Forelimb muscle (tissue), 1 donor: ENCODE results near the gene PSORS1C1. TPM values are rescaled to one million over a fixed set of nuclear protein-coding genes. Genes with fewer than 3 reads are reported as not detected.
"Not testable (repeated sequence)": the region's sequence is repeated elsewhere in the genome, so short reads cannot be mapped to it uniquely, and the experiment has no call there.

Source experiments
- DNase-seq: peaks from one replicate; pipeline ENCODE4 v3.0.0-alpha.2; 2013; ENCODE audit warnings: low read depth
- polyA plus RNA-seq: library from polyadenylated mRNA; unstranded; fragments of 120-200 nt; gene quantifications from one replicate; pipeline ENCODE4 v1.2.1, GENCODE V29; 2013; ENCODE audit not compliant: insufficient read length

PSORS1C1 gene
- polyA plus RNA-seq = 1.7 TPM

GRCh38 chr6:31114541-31114878, at the start of gene PSORS1C1:
Gene PSORS1C1 (plus strand): TSS chr6:31114800. CDS start chr6:31129633, 14,833 bp downstream.
- DNase-seq = no peak

- DNase-seq = no peak
Observed at GRCh38 chr6:31065556-31065955, 49.0 kb upstream of the PSORS1C1 start.

DNA sequence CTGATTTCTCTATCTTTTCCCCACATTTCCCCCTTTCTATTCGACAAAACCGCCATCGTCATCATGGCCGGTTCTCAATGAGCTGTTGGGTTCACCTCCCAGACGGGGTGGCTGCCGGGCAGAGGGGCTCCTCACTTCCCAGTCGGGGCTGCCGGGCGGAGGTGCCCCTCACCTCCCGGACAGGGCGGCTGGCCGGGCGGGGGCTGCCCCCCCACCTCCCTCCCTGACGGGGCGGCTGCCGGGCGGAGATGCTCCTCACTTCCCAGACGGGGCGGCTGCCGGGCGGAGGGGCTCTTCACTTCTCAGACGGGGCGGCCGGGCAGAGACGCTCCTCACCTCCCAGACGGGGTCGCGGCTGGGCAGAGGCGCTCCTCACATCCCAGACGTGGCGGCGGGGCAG, 47.6 kb upstream of the PSORS1C1 start:
- not testable (repeated sequence) for DNase-seq

- DNase-seq = not testable (repeated sequence)
Observed at GRCh38 chr6:31067891-31068668, 46.5 kb upstream of the PSORS1C1 start.

DNA sequence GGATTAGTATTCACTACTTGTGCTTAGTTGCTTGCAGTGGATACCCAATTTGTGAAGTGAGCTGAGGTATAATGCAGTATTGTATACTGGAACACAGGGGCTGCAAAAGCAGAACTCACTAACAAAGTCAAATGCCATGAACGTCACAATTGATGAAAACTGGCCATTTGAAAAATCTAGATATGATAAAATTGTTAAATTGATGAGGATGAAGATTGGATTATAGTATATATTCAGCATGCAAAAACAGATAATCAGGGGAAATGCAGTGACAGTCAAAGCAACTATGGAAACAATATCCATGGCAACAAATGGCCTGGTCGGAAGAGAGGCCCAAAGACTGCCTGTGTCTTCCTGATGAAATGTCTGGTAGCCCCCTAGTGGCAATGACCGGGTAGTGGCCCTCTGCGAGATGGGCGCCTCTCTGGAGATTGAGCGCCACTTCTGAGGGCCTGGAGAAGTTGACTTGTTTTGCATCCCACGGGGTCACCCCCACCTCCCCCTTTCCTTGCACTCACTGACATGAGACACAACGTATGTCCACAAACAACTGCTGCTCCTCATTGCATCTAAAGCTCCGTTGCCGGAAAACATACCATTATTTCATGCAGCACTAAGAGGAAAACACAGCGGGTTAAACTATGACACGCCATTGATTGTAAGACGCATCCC, 45.8 kb upstream of the PSORS1C1 start:
- DNase-seq = peak; percentile 44

- peak; percentile 38 for DNase-seq
Observed at GRCh38 chr6:31070711-31071197, 43.8 kb upstream of the PSORS1C1 start.

GRCh38 chr6:31074401-31074800, 40.2 kb upstream of the PSORS1C1 start:
- DNase-seq = no peak

DNA sequence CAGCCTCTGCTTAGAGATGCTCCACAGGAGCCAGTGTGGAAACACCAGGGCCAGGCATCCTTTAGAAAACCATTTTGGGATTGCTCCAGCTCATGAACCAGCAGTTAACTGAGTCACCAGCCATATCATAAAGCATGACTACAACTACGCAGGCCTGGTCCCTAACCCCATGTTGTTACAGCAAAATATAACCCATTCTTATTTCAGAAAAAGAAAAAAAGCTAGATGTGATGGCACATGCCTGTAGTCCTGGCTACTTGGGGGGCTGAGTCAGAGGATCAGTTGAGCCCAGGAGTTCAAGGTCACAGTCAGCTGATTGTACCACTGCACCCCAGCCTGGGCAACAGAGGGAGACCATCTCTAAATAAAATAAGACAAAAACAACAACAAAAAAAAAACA, 39.1 kb upstream of the PSORS1C1 start:
- no peak for DNase-seq

GRCh38 chr6:31076611-31077010, 38.0 kb upstream of the PSORS1C1 start:
- DNase-seq = no peak

DNA sequence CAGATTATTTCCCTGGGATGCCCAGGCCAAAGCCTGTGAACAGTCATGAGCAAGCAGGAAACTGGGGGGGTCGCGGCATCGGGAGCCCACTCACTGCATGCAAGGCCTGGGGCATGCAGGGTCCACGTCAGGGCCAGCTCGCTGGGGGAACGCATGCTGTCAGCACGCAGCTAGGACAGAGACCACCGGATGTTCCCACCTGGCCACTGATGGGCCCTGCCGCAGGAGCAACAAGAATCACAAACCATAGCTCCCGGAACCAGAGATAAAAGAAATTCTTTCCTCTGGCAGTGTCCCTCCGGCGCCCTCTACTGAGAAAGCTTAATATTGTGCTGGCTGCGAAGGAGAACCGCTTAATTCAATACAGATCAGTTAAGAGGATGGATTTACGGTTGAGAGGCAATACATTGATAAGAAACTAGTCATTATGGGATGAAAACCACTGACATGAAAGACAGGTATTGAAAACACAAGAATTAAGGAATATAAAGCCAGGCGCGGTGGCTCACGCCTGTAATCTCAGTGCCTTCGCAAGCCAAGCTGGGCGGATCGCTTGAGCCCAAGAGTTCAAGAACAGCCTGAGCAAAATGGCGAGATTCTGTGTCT, 34.8 kb upstream of the PSORS1C1 start:
- DNase-seq = peak; percentile 32

- no peak for DNase-seq
Observed at GRCh38 chr6:31081872-31082271, 32.7 kb upstream of the PSORS1C1 start.

- no peak for DNase-seq
Observed at GRCh38 chr6:31083742-31084354, 30.8 kb upstream of the PSORS1C1 start.

DNA sequence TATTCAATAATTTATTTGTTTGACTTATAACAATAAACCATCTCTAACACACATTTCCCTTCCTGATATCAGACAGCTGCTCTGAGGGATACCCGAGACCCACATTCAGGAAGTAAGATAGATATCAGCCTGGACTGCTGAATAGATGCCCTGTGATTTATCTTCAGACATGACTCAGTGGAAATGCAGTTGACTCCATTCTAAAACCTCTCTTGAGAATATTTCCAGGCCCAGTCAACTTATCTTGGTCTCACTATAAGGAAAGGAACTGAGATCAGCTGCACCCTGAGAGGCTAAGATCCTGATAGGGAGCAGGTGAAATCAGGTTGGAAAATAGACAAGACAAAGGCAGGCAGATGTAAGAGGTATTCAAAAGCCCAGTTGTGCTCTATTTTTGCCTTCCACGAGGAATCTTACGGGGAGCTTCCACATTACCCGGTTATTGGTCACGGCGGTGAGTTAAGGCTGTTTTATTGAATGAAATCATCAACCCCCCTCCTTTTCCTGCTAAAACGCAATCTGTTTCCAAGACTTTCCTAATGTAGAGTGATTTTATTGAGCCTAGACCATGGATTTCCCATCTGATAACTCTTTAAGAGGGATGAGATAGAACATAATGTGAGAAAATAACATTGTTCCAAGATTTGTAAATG, 27.7 kb upstream of the PSORS1C1 start:
- no peak for DNase-seq

DNA sequence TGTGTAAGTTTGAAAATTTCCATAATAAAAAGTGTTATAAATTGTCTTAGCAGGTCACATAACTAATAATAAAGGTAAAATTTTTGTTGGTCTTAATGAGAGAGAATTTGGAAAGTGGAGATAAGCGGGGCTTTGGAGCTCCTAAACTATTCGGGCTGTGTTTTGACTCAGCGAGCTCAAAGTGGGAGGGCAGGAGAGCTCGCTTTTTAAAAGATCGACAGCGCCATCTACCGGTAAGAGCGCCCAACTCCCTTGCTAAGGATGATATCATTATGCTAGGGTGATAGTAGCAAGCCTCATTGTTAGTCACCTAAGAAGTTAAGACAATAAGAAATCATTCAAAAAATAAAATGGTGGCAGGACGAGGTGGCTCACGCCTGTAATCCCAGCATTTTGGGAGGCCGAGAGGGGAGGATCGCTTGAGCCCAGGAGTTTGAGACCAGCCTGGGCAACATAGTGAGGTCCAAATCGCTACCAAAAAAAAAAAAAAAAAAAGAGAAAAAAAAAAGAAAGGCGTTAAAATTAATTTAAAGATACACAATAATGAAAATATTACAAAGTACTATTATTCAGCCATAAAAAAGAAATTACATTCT, 27.0 kb upstream of the PSORS1C1 start:
- peak; percentile 72 for DNase-seq

- no peak for DNase-seq
Observed at GRCh38 chr6:31090275-31090972, 24.2 kb upstream of the PSORS1C1 start.

- no peak for DNase-seq
Observed at GRCh38 chr6:31090973-31091364, 23.6 kb upstream of the PSORS1C1 start.

GRCh38 chr6:31091680-31092079, 22.9 kb upstream of the PSORS1C1 start:
- DNase-seq = no peak

DNA sequence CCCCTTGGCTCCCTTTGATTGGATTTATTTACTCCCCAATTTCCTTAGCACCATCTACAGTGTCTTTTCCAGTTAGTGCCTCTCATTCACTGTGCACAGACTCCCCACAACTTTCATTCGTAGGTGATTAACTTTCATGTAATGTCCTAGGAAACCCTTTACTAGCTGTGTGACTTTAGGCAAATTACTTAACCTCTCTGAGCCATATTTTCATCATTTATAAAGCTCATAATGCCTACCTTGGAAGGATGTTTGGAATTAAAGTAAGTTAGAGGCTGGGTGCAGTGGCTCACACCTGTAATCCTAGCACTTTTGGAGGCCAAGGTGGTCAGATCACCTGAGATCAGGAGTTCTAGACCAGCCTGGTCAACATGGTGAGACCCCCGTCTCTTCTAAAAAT, 22.4 kb upstream of the PSORS1C1 start:
- no peak for DNase-seq

GRCh38 chr6:31092769-31093505, 21.7 kb upstream of the PSORS1C1 start:
- DNase-seq = no peak

DNA sequence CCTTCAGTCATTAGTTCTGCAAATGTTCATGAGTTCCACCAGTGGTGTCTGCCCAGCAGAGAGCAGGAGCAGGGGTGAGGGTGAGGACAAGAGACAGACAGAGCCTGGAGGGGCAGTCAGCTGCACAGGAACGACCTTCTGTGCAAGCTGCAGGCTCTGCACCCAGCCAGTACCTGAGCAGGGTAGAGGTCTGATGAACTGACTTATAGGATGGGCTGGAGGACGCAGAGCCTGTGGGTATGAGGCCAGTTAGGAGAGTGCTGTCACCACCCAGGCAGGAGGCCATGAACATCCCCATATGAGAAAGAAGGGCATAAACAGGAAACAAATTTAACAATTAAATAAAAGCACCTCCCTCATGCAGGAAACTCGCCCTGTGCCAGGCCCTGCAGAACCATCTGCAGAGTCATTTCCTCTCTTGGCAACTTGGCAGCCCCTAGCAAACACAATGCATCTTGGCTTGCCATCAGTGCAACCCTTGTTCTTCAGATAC, 20.2 kb upstream of the PSORS1C1 start:
- DNase-seq = no peak
